ES-I3 (cell line): Measurements from ENCODE around the gene GUCD1.

Experiments
- H3K36me3 ChIP-seq: 2 replicates; pipeline ENCODE4 v1.6.1; 2013; ENCODE audit warnings: mild to moderate bottlenecking, low read length, control low read depth, moderate library complexity; ENCODE audit not compliant: insufficient read depth
- H3K4me1 ChIP-seq: 2 replicates; pipeline ENCODE4 v1.6.1; 2013; ENCODE audit warnings: mild to moderate bottlenecking, control low read depth, low read length; ENCODE audit not compliant: insufficient read depth
- H3K9ac ChIP-seq: 2 replicates; pipeline ENCODE4 v1.6.1; 2013; ENCODE audit warnings: low read depth, mild to moderate bottlenecking, low read length, moderate library complexity
- H3K9me3 ChIP-seq: 2 replicates; pipeline ENCODE4 v1.6.1; 2013; ENCODE audit warnings: mild to moderate bottlenecking, low read length, moderate library complexity; ENCODE audit not compliant: control insufficient read depth, insufficient read depth

Gene GUCD1

GRCh38 chr22:24515027-24515338, 40.0 kb downstream of the GUCD1 start:
- Histone ChIP-seq H3K9me3 (no peaks in the 10 kb centered on the region), H3K36me3 (no peaks in the 10 kb centered on the region), H3K9ac (no peak overlapping the region), H3K4me1 (0 out of 2 replicates have a peak, but pooled peaks cover 3% of the 10 kb centered on the region)

DNA sequence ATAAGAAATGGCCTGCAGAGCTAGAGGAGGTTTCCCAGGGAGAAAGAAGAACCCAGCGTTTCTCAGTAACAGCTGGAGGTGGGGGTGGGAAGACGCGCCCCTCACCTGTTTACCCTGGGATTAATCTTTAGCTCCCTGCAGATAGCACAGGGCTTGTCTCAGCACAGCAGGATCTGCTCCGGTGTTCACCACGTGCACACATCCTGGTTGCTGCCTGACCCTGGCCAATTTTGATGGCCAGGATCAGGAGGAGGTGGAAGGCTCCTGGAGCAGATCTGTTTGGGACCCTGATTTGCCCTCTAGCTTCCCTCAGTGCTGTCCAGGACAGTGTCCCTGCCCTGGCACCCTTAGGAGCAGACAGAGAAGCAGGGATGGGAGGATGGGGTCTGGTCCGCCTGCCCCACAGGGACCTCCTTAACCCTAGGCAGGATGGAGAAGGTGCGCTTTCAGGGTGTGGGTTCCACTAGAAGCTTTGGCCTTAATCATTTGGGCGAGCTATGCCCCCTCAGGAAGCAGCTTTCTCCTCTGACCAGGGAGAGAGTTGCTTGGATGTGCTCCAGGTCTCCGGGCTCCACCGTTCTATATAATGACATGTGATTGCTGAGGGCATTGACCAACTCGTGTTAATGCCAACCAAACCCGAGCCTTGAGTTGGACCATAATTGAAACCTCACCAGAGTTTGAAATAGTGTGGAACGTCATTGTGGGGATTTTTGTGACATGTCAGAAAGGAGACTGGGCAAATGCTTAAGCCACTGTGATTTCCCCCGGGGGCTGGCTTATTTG, 40.5 kb downstream of the GUCD1 start:
- Histone ChIP-seq H3K9ac (no peak overlapping the region), H3K4me1 (0 out of 2 replicates have a peak, but pooled peaks cover 3% of the 10 kb centered on the region), H3K9me3 (no peaks in the 10 kb centered on the region), H3K36me3 (no peaks in the 10 kb centered on the region)

- H3K4me1 ChIP-seq = 0 out of 2 replicates have a peak, but pooled peaks cover 3% of the 10 kb centered on the region
- no peaks in the 10 kb centered on the region for H3K36me3 ChIP-seq
- H3K9ac ChIP-seq = no peak overlapping the region
- no peaks in the 10 kb centered on the region for H3K9me3 ChIP-seq
These were observed 41.3 kb downstream of the GUCD1 start for GRCh38 chr22:24513378-24514240.

GRCh38 chr22:24512043-24512442, 42.9 kb downstream of the GUCD1 start:
- H3K9me3 ChIP-seq = no peaks in the 10 kb centered on the region
- no peaks in the 10 kb centered on the region for H3K36me3 ChIP-seq
- H3K9ac ChIP-seq = no peak overlapping the region
- peaks cover 4% of the 10 kb centered on the region for H3K4me1 ChIP-seq

- peaks cover 12% of the 10 kb centered on the region for H3K4me1 ChIP-seq
- no peak overlapping the region for H3K9ac ChIP-seq
- H3K36me3 ChIP-seq = no peaks in the 10 kb centered on the region
- no peaks in the 10 kb centered on the region for H3K9me3 ChIP-seq
These were observed 44.0 kb downstream of the GUCD1 start for GRCh38 chr22:24510637-24511625.

- no peaks in the 10 kb centered on the region for H3K36me3 ChIP-seq
- H3K9ac ChIP-seq = peak overlapping the region; percentile 46; the same call in 1 of the 2 replicates
- H3K9me3 ChIP-seq = no peaks in the 10 kb centered on the region
- H3K4me1 ChIP-seq = peaks cover 10% of the 10 kb centered on the region
These were observed 47.2 kb downstream of the GUCD1 start for GRCh38 chr22:24507716-24508115.

DNA sequence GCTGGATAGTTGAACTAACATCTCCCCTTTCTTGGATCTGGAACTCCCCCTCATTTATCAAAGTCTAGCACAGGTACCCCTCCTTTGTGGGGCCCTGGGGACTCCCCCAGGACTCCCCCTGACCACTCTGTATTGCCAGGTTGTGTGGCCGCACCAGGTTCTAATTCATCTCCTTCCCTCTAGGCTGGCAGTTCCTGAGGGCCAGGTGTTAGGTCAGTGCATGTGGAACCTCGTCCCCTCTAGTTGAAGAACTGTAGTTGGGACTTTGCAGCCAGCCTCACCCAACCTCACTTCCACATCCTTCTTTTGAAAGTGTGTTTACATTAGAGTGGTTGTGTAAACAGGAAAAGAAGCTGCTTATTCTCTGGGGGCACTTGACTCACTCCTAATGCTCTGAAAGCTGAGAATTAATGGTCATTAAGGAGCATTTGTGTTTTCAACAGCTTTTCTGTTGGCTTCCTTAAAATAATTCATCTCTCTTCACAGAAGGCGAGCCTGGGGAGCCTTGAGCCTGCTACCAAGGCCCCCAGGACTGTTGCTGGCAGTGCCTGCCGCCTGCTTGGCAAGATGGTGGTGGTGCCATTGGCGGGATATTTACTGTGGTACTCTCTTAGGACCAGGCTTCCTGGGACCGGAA, 48.0 kb downstream of the GUCD1 start:
- no peaks in the 10 kb centered on the region for H3K9me3 ChIP-seq
- peaks cover 13% of the 10 kb centered on the region for H3K4me1 ChIP-seq
- no peaks in the 10 kb centered on the region for H3K36me3 ChIP-seq
- H3K9ac ChIP-seq = peak overlapping the region; percentile 46; the same call in 1 of the 2 replicates

DNA sequence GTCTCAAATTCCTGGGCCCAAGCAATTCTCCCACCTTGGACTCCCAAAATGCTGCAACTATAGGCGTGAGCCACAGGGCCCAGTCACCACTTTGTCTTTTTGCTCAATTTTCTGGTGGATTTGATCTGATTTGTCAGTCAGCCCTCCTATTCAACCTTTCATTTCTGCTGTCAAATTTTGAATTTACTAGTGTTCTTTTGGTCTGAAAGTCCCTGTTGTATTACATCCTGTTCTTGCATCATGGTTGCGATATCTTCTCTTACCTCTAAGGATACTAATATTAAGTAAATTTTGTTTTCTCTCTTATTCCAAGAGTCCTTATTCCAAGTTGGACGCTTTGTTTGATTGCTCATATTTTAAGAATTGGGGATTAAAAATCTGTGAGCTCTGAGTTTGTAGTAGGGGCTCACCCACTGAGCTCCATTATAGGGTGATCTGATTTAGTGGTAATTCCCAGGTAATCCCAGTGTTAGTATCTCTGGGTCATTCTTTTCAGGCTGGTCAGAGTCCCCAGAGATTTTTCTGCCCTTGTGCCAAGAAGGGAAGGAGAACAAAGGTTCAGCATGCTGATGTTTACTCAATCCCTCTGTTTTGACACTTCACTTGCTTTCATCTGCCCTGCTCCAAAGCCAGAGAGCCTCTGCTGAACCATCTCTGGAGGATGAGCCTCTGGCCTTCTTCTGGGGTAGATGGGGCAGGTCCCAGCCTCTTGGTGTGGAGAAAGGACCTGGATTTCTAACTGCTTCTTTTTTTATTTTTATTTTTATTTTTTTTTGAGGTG, 49.8 kb downstream of the GUCD1 start:
- H3K36me3 ChIP-seq = no peaks in the 10 kb centered on the region
- H3K4me1 ChIP-seq = peaks cover 14% of the 10 kb centered on the region

GRCh38 chr22:24504540-24504939, 50.4 kb downstream of the GUCD1 start:
- H3K9ac ChIP-seq = no peak overlapping the region
- H3K4me1 ChIP-seq = peaks cover 14% of the 10 kb centered on the region
- H3K9me3 ChIP-seq = no peaks in the 10 kb centered on the region
- no peaks in the 10 kb centered on the region for H3K36me3 ChIP-seq

More for the DNA sequence above, 49.8 kb downstream of the GUCD1 start:
- Histone ChIP-seq H3K9me3 (no peaks in the 10 kb centered on the region), H3K9ac (no peak overlapping the region)

DNA sequence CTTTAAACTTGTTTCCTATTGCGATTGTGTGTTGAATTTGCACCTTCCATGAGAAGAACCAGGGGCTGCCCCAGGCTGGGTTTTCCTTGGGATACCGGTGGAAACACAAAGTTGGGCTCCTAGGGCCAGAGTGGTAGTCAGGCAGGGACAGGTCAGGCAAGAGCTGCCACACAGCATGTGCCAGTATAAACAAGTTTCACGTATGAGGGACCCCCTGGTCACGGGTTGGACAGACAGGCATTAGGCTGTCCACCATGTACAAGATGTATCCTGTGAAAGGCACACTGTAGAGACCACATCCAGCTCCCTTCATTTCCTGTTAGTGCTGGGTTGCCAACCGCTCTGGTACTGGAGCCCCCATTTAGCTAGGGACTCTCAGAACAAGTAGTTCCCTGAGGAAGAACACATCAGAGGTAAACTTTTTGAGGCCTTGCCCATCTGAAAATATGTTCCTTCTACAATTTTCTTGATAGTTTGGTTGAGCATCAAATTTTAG, 51.0 kb downstream of the GUCD1 start:
- Histone ChIP-seq H3K36me3 (no peaks in the 10 kb centered on the region), H3K4me1 (peaks cover 14% of the 10 kb centered on the region), H3K9me3 (no peaks in the 10 kb centered on the region), H3K9ac (no peak overlapping the region)

- H3K36me3 ChIP-seq = no peaks in the 10 kb centered on the region
- peaks cover 14% of the 10 kb centered on the region for H3K4me1 ChIP-seq
- H3K9me3 ChIP-seq = no peaks in the 10 kb centered on the region
- no peak overlapping the region for H3K9ac ChIP-seq
These were observed 51.6 kb downstream of the GUCD1 start for GRCh38 chr22:24503137-24503842.

- H3K9me3 ChIP-seq = no peaks in the 10 kb centered on the region
- no peak overlapping the region for H3K9ac ChIP-seq
- peaks cover 14% of the 10 kb centered on the region for H3K4me1 ChIP-seq
- H3K36me3 ChIP-seq = no peaks in the 10 kb centered on the region
These were observed 52.4 kb downstream of the GUCD1 start for GRCh38 chr22:24502541-24502940.
